HEK293T (cell line): ENCODE data around the gene B3GNT5.

ENCODE experiments used
- CTCF ChIA-PET: fragments of 350-600 bp; formaldehyde crosslinking; extraction: SDS; loops from one replicate; lab custom pipeline; 2021; ENCODE audit warnings: antibody characterized with exemption, inconsistent platforms; lab: Yijun Ruan, JAX
- POLR2A ChIA-PET: fragments of 350-600 bp; formaldehyde crosslinking; extraction: SDS; loops from one replicate; lab custom pipeline; 2020; ENCODE audit warnings: antibody characterized with exemption, inconsistent platforms; lab: Yijun Ruan, JAX
- DNase-seq: peaks from one replicate; pipeline ENCODE4 v3.0.0; 2012; ENCODE audit warnings: mixed read lengths; ENCODE audit errors: extremely low spot score
- ARNT ChIP-seq: fragments of 450-650 bp; IDR thresholded peaks from 2 replicates; pipeline ENCODE4 v1.6.1; 2017; ENCODE audit warnings: mild to moderate bottlenecking
- BHLHE40 ChIP-seq: fragments of 450-650 bp; IDR thresholded peaks from 2 replicates; pipeline ENCODE4 v1.6.1; 2016; ENCODE audit warnings: mild to moderate bottlenecking, moderate library complexity, borderline replicate concordance
- CTBP1 ChIP-seq: fragments of 450-650 bp; IDR thresholded peaks from 2 replicates; pipeline ENCODE4 v1.6.1; 2016; ENCODE audit warnings: borderline replicate concordance
- ELF4 ChIP-seq: fragments of 450-650 bp; IDR thresholded peaks from 2 replicates; pipeline ENCODE4 v1.6.1; 2017; ENCODE audit warnings: antibody characterized with exemption
- FOXA1 ChIP-seq: fragments of 450-650 bp; IDR thresholded peaks from 2 replicates; pipeline ENCODE4 v1.6.1; 2016; ENCODE audit warnings: mild to moderate bottlenecking
- FOXK2 ChIP-seq: fragments of 450-650 bp; IDR thresholded peaks from 2 replicates; pipeline ENCODE4 v1.6.1; 2016; ENCODE audit warnings: mild to moderate bottlenecking
- FOXM1 ChIP-seq: fragments of 450-650 bp; IDR thresholded peaks from 2 replicates; pipeline ENCODE4 v1.6.1; 2017; ENCODE audit warnings: mild to moderate bottlenecking, borderline replicate concordance
- HDGF ChIP-seq: fragments of 450-650 bp; IDR thresholded peaks from 2 replicates; pipeline ENCODE4 v1.6.1; 2017; ENCODE audit warnings: antibody characterized with exemption, borderline replicate concordance
- L3MBTL2 ChIP-seq: fragments of 450-650 bp; conservative IDR thresholded peaks from 2 replicates; pipeline ENCODE4 v1.6.1; 2016; ENCODE audit warnings: mild to moderate bottlenecking
- LEF1 ChIP-seq: fragments of 450-650 bp; IDR thresholded peaks from 2 replicates; pipeline ENCODE4 v1.6.1; 2017; ENCODE audit warnings: mild to moderate bottlenecking, borderline replicate concordance
- NFRKB ChIP-seq: fragments of 450-650 bp; IDR thresholded peaks from 2 replicates; pipeline ENCODE4 v1.6.1; 2016; ENCODE audit warnings: mild to moderate bottlenecking, moderate library complexity
- PKNOX1 ChIP-seq: fragments of 450-650 bp; IDR thresholded peaks from 2 replicates; pipeline ENCODE4 v1.6.1; 2016
- SP1 ChIP-seq: fragments of 450-650 bp; IDR thresholded peaks from 2 replicates; pipeline ENCODE4 v1.6.1; 2017
- SUZ12 ChIP-seq: fragments of 450-650 bp; IDR thresholded peaks from 2 replicates; pipeline ENCODE4 v1.6.1; 2016; ENCODE audit warnings: mild to moderate bottlenecking
- TARDBP ChIP-seq: fragments of 450-650 bp; IDR thresholded peaks from 2 replicates; pipeline ENCODE4 v1.6.1; 2016
- ZNF384 ChIP-seq: fragments of 450-650 bp; IDR thresholded peaks from 2 replicates; pipeline ENCODE4 v1.6.1; 2016

B3GNT5 gene

GRCh38 chr3:183254487-183255347 lies 1.7 kb downstream of the B3GNT5 start:
- POLR2A ChIA-PET, result no interaction called here
- CTCF ChIA-PET, result no interaction called here
- no peak for TF ChIP-seq ZNF384
- no peak for TF ChIP-seq CTBP1
- TF ChIP-seq LEF1, result no peak
- TF ChIP-seq L3MBTL2, result no peak
- no peak for TF ChIP-seq TARDBP
- TF ChIP-seq BHLHE40, result no peak
- no peak for TF ChIP-seq ELF4
- no peak for TF ChIP-seq FOXA1
- no peak for TF ChIP-seq ARNT
- TF ChIP-seq FOXM1, result no peak
- no peak for TF ChIP-seq FOXK2
- TF ChIP-seq NFRKB, result no peak
- DNase-seq, result peak; percentile 14

DNA sequence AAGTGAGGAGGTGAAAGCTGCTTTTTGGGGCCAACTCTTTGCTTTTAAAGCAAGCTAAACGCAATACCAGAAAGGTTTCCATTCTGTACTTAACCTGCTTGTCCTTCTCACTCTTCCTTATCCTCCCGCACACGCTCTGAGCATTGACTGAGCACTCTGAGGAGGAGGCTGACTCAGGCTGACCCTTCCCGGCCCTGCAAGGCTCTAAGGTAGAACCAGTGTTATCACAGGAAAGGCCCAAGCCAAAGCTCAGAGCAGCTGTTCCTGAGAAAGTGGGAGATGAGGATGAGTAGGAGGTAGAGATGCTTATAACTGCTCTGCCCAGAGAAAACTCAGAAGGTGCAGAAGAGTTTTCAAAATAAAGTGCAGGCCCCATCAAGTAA lies 2.3 kb downstream of the B3GNT5 start:
- TF ChIP-seq TARDBP (no peak), NFRKB (no peak), SP1 (no peak), FOXK2 (no peak), ELF4 (no peak), ZNF384 (no peak), L3MBTL2 (no peak), PKNOX1 (no peak), BHLHE40 (no peak), FOXM1 (no peak), LEF1 (no peak), CTBP1 (no peak), HDGF (no peak), FOXA1 (no peak)
- POLR2A ChIA-PET, result no interaction called here
- no peak for DNase-seq
- CTCF ChIA-PET, result no interaction called here

- ChIA-PET POLR2A (no interaction called here), CTCF (no interaction called here)
- TF ChIP-seq NFRKB (no peak), FOXK2 (no peak)
- DNase-seq, result no peak
Observed at GRCh38 chr3:183259087-183259486, 6.0 kb downstream of the B3GNT5 start.

GRCh38 chr3:183259621-183260020 lies 6.6 kb downstream of the B3GNT5 start:
- no peak for TF ChIP-seq BHLHE40
- no peak for TF ChIP-seq PKNOX1
- TF ChIP-seq L3MBTL2, result no peak
- TF ChIP-seq CTBP1, result no peak
- no peak for TF ChIP-seq TARDBP
- TF ChIP-seq ZNF384, result no peak
- TF ChIP-seq HDGF, result no peak
- no peak for TF ChIP-seq SP1
- TF ChIP-seq FOXK2, result no peak
- TF ChIP-seq ARNT, result no peak
- TF ChIP-seq LEF1, result no peak
- TF ChIP-seq NFRKB, result no peak
- TF ChIP-seq SUZ12, result no peak
- TF ChIP-seq ELF4, result no peak
- no peak for TF ChIP-seq FOXM1
- no peak for TF ChIP-seq FOXA1
- POLR2A ChIA-PET, result no interaction called here
- CTCF ChIA-PET, result no interaction called here
- no peak for DNase-seq

DNA sequence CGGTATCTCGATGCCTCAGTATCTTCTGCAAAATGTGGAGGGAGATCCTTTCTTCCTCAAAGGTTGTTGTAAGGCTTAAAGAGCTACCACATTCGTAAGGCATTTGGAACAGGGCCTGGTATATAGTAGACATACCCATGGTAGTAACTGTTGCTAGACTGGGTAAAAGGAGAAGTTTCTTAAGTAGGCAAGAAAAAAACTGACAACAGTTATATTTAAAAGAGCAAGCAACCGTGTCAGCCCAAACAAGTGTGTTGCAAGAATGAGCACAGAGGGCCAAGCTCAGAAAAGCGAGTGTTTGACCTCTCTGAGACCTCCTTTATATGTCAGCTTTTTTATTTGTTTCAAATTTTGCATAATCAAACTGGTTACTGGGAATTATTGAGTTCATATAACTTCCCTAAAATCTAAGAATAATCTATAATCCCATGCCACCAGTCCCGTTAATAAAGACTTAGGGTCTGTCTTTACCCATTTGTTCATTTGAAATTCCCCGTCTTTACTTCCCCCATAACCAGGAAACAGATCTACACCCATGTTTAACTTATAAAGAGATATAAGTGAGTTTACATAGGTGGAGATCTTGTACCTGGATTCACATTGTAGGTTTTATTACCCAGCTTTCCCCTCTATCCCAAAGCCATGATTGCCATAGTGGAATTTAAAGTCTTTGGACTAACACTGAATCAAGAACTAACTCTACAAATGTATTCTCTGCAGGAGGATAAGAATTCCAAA lies 7.3 kb downstream of the B3GNT5 start:
- no peak for DNase-seq
- CTCF ChIA-PET, result no interaction called here
- TF ChIP-seq BHLHE40 (no peak), CTBP1 (no peak), FOXK2 (no peak), LEF1 (no peak)
- POLR2A ChIA-PET, result no interaction called here

DNA sequence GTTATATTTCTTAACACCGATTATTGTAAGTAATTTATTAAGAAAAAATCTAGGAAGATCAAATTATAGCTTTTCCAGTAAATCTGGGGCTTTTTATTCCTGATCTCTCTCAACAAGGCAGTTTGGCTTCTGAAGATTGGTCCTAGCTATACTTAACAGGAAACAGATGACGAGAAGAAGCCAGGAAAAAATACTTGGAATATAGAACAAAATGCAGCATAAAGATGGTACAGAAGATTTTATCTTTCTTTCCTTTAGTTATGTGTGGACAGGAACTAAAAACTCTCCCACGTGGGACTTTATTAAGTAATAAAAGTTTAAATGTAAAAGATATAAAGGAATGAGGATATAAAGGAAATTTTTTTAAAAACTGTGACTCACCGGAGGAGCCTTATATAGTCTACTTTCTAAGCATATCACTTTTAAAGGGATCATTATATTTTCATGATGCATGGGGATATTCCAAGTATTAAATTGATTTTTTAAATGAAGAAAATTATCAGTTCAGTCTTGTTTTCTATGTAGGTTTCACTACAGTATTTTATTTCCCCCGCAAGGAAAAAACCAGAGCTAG lies 8.2 kb downstream of the B3GNT5 start:
- ChIA-PET CTCF (no interaction called here), POLR2A (no interaction called here)
- TF ChIP-seq SP1, result no peak
- no peak for TF ChIP-seq FOXA1
- TF ChIP-seq LEF1, result no peak
- TF ChIP-seq FOXM1, result no peak
- no peak for TF ChIP-seq TARDBP
- no peak for TF ChIP-seq PKNOX1
- no peak for TF ChIP-seq ELF4
- no peak for DNase-seq
